ENCODE measurements around the gene AP5M1.

DNA sequence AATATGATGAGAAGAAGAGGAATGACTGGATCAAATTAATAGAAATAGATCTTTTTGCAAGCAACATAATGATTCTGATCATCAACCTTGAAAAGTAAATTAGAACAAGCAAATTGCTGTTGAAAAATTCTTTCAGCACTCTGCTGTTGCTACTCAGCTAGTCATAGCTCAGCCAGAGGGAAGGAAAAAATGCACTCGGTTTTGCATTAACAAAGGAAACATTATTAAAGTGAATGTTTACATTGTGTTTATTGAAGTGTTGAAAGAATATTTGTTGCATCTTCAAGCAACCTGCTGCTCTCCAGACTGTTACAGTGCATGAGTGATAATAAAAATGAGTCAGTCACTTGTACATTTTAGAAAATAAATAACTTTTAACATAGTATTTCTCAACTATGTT is 26.5 kb downstream of the AP5M1 start:
- TF ChIP-seq GATA2 (IDR thresholded peaks at IDR 0.05; ENCODE audit: low read depth, low read length) (no peak), GATA3 (IDR thresholded peaks at IDR 0.05; ENCODE audit: low read depth, low read length) (no peak)
